Panc1 (cell line): Measurements from ENCODE around the gene OR2A5. TPM values are rescaled to one million over a fixed set of nuclear protein-coding genes. Genes with fewer than 3 reads are reported as not detected.

Source experiments
- ATAC-seq: fragments of 200-7000 bp; cut with Tn5 transposase; 2 replicates; pipeline ENCODE4 v1.9.1; 2020; ENCODE audit warnings: mild to moderate bottlenecking, moderate library complexity
- BruUV-seq: library from RNA; stranded (reverse); fragments of 400-500 nt; replicated peaks from 2 replicates; lab custom pipeline; 2021; lab: Mats Ljungman, UMichigan
- CTCF ChIA-PET: fragments of 300-600 bp; sonication (Branson Sonifier 250); formaldehyde crosslinking; loops from one replicate; lab custom pipeline; 2022; ENCODE audit warnings: antibody characterized with exemption; lab: Charles Lee
- POLR2A ChIA-PET: fragments of 300-600 bp; sonication (Branson Sonifier 250); formaldehyde crosslinking; loops from one replicate; lab custom pipeline; 2022; ENCODE audit warnings: antibody characterized with exemption; lab: Charles Lee
- DNase-seq: peaks from one replicate; pipeline ENCODE4 v3.0.0-alpha.2; 2010; ENCODE audit warnings: low read depth, low spot score
- H3K27ac ChIP-seq: 2 replicates; pipeline ENCODE4 v1.5.1; 2011; ENCODE audit warnings: mild to moderate bottlenecking, low read length, inconsistent platforms
- H3K27me3 ChIP-seq: fragments of 200-500 bp; sonication (Bioruptor generic); 2 replicates; pipeline ENCODE4 v1.6.0; 2014; ENCODE audit warnings: low read length, inconsistent platforms; ENCODE audit not compliant: control insufficient read depth, insufficient read depth
- H3K36me3 ChIP-seq: fragments of 200-500 bp; sonication (Bioruptor generic); 2 replicates; pipeline ENCODE4 v1.5.1; 2014; ENCODE audit warnings: inconsistent platforms, mild to moderate bottlenecking, low read length, moderate library complexity; ENCODE audit not compliant: control insufficient read depth, insufficient read depth
- H3K4me1 ChIP-seq: 2 replicates; pipeline ENCODE4 v1.5.1; 2011; ENCODE audit warnings: inconsistent platforms, mild to moderate bottlenecking, low read length, moderate library complexity; ENCODE audit not compliant: control insufficient read depth, insufficient read depth
- H3K4me3 ChIP-seq, 2 experiments: 2 replicates each; pipeline ENCODE4 v1.5.1; 2011 to 2012; ENCODE audit warnings: low read depth in 2 of 2, low read length in 2 of 2, mild to moderate bottlenecking in 2 of 2, inconsistent platforms in 1 of 2, moderate library complexity in 1 of 2
- H3K9me3 ChIP-seq: fragments of 200-500 bp; sonication (Bioruptor generic); 2 replicates; pipeline ENCODE4 v1.5.1; 2014; ENCODE audit warnings: low read depth, mild to moderate bottlenecking, inconsistent platforms, low read length, moderate library complexity; ENCODE audit not compliant: control insufficient read depth, insufficient read depth
- CTCF ChIP-seq: fragments of 450-650 bp; IDR thresholded peaks from 2 replicates; pipeline ENCODE4 v1.5.1; 2017; ENCODE audit warnings: mild to moderate bottlenecking
- POLR2AphosphoS5 ChIP-seq: IDR thresholded peaks from 2 replicates; pipeline ENCODE4 v1.6.1; 2012; ENCODE audit warnings: mild to moderate bottlenecking, low read depth, low read length, moderate library complexity
- REST ChIP-seq, 2 experiments: IDR thresholded peaks; 2 replicates each; pipeline ENCODE4 v1.6.1; 2011 to 2012; ENCODE audit warnings: low read depth in 2 of 2, control low read depth in 1 of 2, low read length in 1 of 2, mild to moderate bottlenecking in 1 of 2, moderate library complexity in 1 of 2; ENCODE audit not compliant: insufficient read depth in 1 of 2
- SIN3A ChIP-seq: IDR thresholded peaks from 2 replicates; pipeline ENCODE4 v1.6.1; 2012; ENCODE audit warnings: low read depth, mild to moderate bottlenecking, low read length, moderate library complexity, borderline replicate concordance; ENCODE audit not compliant: insufficient read depth
- TCF7L2 ChIP-seq: IDR thresholded peaks from 2 replicates; pipeline ENCODE4 v1.6.1; 2011; ENCODE audit warnings: mild to moderate bottlenecking, low read depth, low read length, inconsistent platforms
- in situ Hi-C: cut with HindIII; loops from 2 replicates; pipeline ENCODE4 v1.10.0; 2016; ENCODE audit warnings: low sequenced_read_pairs, low pct_unique_long_range_greater_than_20kb
- intact Hi-C: fragments of 100-400 bp; cut with micrococcal nuclease; formaldehyde crosslinking; loops from one replicate; pipeline ENCODE4 v1.10.0; 2022; ENCODE audit not compliant: unreplicated experiment
- total RNA-seq: library from RNA; stranded (reverse); gene quantifications from one replicate; pipeline ENCODE4 v1.2.1, GENCODE V29; 2021; ENCODE audit not compliant: unreplicated experiment

The OR2A5 gene
- total RNA-seq, 1 experiment from 2014 or later, result not detected

DNA sequence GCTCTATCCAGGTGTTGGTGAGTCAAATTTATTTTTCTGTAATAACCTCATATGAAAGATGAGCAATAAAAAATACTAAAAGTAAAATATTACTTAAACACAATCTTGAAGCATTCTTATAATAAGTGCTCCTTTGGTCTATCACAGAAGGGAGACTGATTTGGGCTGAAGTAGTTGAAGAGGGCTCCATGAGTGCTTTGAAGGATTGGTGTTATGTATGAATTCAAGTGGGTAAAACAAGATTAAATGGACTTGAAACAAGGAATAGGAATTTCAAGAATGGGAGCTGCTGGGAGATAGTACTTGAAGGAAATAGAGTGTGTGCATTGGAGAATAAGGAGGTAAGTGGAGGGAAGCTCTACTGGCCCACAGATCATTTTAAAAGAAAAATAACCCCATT lies 53.3 kb downstream of the OR2A5 start:
- Histone ChIP-seq H3K36me3 (no peaks in the 10 kb centered on the region), H3K27ac (no peak overlapping the region), H3K27me3 (no peaks in the 10 kb centered on the region), H3K4me3 (no peak overlapping the region), H3K9me3 (no peaks in the 10 kb centered on the region), H3K4me1 (no peaks in the 10 kb centered on the region)
- ATAC-seq (no peak), DNase-seq (no peak)
- intact Hi-C loops, result no loop called here
- no peak for TF ChIP-seq SIN3A
- no peak for TF ChIP-seq REST (IDR thresholded peaks at IDR 0.05; ENCODE audit: insufficient read depth in 1 of 2, low read depth in 2 of 2, low read length in 1 of 2)
- TF ChIP-seq POLR2AphosphoS5, result no peak
- no peak for TF ChIP-seq TCF7L2
- TF ChIP-seq CTCF, result no peak
- ChIA-PET POLR2A (no interaction called here), CTCF (no interaction called here)
- BruUV-seq, result no TSS peak
- in situ Hi-C loops, result no loop called here

DNA sequence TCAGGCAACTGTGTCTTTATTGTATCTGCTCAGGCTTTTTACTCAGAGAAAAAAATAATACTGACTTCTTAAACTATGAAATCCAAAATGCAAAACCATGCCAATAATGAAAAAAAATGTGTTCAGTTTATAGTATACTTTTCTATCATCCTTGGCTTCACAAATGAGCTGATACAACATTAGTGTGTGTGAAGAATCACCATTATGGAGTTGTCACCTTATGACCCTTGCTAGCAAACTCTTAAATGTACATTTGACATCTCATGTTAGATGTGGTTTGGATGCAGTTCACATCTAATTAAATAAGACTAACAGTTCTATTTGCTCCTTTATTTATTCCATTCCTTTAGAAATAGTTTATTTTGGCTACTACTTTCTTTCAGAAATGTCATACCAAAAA lies 56.5 kb downstream of the OR2A5 start:
- Histone ChIP-seq H3K4me1 (no peaks in the 10 kb centered on the region), H3K4me3 (no peak overlapping the region), H3K27ac (no peak overlapping the region), H3K36me3 (no peaks in the 10 kb centered on the region), H3K27me3 (no peaks in the 10 kb centered on the region), H3K9me3 (no peaks in the 10 kb centered on the region)
- intact Hi-C loops, result no loop called here
- no peak for ATAC-seq
- no peak for TF ChIP-seq SIN3A
- no peak for TF ChIP-seq POLR2AphosphoS5
- TF ChIP-seq REST (IDR thresholded peaks at IDR 0.05; ENCODE audit: insufficient read depth in 1 of 2, low read depth in 2 of 2, low read length in 1 of 2), result no peak
- no peak for TF ChIP-seq TCF7L2
- TF ChIP-seq CTCF, result no peak
- in situ Hi-C loops, result no loop called here
- no TSS peak for BruUV-seq
- POLR2A ChIA-PET, result no interaction called here
- CTCF ChIA-PET, result no interaction called here
- no peak for DNase-seq

Other genes with a start within 250 kb of the OR2A5 start
- gene TCAF1, start 146.8 kb upstream of the OR2A5 start, total RNA-seq, result 35.2 TPM
- not detected for gene OR2F2, start 113.7 kb upstream of the OR2A5 start, total RNA-seq
- not detected for gene OR2F1, start 94.1 kb upstream of the OR2A5 start, total RNA-seq
- gene OR6B1, start 48.6 kb upstream of the OR2A5 start, total RNA-seq, result not detected
- gene OR2A25, start 20.9 kb downstream of the OR2A5 start, total RNA-seq, result not detected
- gene OR2A12, start 37.3 kb downstream of the OR2A5 start, total RNA-seq, result not detected
- not detected for gene OR2A2, start 60.6 kb downstream of the OR2A5 start, total RNA-seq
- gene OR2A14, start 74.2 kb downstream of the OR2A5 start, total RNA-seq, result not detected
- gene CTAGE4, start 134.5 kb downstream of the OR2A5 start, total RNA-seq, result 5.9 TPM
- gene ARHGEF35, start 146.9 kb downstream of the OR2A5 start, total RNA-seq, result 12.0 TPM
- not detected for gene OR2A42, start 190.7 kb downstream of the OR2A5 start, total RNA-seq
- gene OR2A7, start 215.8 kb downstream of the OR2A5 start, total RNA-seq, result 0.82 TPM
- gene CTAGE8, start 220.3 kb downstream of the OR2A5 start, total RNA-seq, result 5.2 TPM